Measurements from ENCODE around the gene MS4A18.
A peak's percentile ranks its signal among the peaks of the same experiment; 100 is the strongest.

Gene MS4A18

DNA sequence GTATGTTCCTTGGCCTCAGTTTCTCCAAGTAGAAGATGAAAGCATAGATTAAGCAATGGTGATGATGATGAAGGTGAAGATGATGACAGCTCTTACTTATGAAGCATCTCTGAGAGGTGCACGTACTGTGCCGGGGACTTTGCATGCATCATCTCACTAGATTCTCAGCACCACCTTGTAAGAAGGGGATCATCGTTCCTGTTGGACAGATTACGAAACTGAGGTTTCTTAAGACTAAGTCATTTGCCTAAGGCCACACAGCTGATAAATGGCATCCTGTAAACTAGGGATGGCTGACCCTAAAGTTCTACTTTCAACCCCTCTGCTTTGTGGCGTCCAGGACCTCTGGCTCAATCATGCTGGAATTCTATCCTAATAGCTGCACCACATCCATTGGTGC, 40.8 kb downstream of the MS4A18 start:
- no peak for DNase-seq (ENCODE audit: low read depth in 1 of 2, low spot score in 1 of 2)

- DNase-seq (ENCODE audit: low read depth in 1 of 2, low spot score in 1 of 2): no peak
Measured at GRCh38 chr11:60766547-60766946, 42.0 kb downstream of the MS4A18 start.

GRCh38 chr11:60767388-60767811, 42.9 kb downstream of the MS4A18 start:
- DNase-seq (ENCODE audit: low read depth in 1 of 2, low spot score in 1 of 2): peak in 1 of 2 donors; percentile 8

GRCh38 chr11:60768202-60768601, 43.7 kb downstream of the MS4A18 start:
- no peak for DNase-seq (ENCODE audit: low read depth in 1 of 2, low spot score in 1 of 2)

DNA sequence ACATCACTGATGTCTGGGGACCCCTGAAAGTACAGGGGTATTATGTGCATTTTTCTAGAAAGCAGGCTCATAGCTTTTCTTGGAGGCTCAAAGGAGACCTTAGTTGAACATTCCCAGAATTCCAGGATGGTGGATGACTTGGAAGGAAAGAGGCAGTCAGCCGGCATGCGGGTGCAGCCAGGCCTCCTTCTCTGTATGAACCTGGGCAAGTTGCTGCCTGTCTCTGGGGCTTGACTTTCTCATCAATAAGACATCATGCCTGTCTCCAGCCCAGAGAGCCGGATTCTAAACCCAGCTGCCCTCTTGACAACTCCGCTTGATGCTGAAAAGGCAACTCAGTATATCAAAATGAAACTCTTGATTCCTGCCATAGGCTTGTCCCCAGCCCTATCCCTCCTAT, 44.8 kb downstream of the MS4A18 start:
- DNase-seq (ENCODE audit: low read depth in 1 of 2, low spot score in 1 of 2): no peak

DNA sequence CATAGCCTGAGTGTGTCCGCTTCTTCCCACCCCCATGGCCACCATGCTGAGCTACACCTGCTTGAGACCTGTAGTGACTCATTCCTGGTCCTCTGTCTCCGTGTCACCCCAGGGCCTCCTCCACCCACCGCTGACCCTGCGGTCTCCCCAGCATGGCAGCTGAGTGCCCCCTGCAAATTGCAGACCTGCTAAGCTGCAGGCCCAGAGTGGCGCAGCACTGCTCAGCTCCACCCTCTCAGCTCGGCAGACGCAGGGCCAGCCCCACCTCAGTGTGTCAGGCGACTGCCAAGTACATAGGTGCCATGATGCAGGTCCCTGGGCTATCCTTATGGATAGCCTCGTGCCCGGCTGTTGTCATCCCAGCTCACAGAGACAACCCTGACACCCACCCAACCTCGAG, 45.3 kb downstream of the MS4A18 start:
- DNase-seq (ENCODE audit: low read depth in 1 of 2, low spot score in 1 of 2): no peak

DNA sequence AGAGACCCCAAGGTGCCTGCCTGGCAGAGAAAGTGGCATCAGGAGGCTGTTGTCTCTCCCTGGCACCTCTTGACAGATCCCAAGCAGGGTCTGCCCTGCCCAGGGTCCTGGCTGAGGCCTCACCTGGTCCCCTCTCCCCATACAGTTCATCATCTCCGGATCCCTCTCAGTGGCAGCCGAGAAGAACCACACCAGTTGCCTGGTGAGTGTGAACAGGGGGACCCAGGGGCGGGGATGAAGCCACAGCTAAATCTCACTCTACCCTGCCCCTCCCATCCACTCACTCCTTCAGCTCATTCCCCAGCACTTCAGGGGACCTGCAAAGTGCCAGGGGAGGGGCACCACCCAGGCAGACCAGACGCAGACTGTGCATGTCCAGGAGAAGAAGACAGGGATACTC, 46.6 kb downstream of the MS4A18 start:
- no peak for DNase-seq (ENCODE audit: low read depth in 1 of 2, low spot score in 1 of 2)

DNA sequence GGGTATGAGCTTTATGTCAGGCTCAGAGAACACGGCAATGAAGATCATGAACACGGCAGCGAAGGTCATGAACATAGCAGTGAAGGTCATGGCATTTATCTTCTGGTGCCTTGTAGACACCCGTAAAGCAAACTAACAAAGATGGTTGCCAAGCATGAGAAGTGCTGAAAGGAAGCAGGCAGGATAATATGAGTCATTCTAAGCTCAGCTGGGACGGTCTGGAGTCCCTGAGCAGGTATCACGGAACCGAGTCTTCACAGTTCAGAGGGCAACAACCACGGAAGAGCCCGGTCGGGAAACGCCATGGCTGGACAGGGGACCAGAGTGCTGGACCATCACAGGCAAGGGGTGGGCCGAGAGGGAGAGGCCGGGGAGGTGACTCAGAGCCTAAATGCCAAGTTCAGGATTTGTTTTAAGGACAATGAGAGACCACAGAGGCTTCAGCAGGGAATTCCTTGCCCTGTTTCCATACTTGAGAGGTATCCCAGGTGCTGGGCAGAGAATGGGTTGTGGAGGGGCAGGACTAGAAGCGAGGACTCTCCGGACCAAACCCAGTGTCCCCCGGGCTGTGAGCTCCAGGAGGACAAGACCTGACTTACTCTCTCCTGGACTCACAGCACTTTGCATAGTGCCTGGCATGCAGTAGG, 47.5 kb downstream of the MS4A18 start:
- no peak for DNase-seq (ENCODE audit: low read depth in 1 of 2, low spot score in 1 of 2)

DNA sequence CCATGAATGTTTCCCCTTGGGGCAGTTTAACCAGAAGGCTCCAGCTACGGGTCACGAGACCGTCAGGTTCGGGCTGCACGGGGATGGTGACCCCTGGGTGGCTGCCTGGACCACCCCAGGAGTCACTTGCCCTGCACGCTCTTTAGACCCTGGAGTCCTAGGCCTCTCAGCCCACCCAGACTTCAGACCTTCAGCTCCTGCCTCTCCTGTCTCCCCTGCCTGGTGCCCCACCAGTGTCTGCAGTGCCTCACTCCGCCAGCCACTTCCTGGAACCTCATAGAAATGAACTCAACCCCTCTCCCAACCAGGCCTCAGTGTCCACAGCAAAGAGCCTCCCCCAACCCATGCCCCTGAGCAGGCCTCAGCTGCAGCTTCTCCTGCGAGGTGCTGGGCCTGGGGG, 48.1 kb downstream of the MS4A18 start:
- DNase-seq (ENCODE audit: low read depth in 1 of 2, low spot score in 1 of 2): no peak

GRCh38 chr11:60774726-60775125, 50.2 kb downstream of the MS4A18 start:
- DNase-seq (ENCODE audit: low read depth in 1 of 2, low spot score in 1 of 2): no peak

GRCh38 chr11:60775420-60775961, 51.0 kb downstream of the MS4A18 start:
- peak; percentile 54 to 58 for DNase-seq (ENCODE audit: low read depth in 1 of 2, low spot score in 1 of 2)

DNA sequence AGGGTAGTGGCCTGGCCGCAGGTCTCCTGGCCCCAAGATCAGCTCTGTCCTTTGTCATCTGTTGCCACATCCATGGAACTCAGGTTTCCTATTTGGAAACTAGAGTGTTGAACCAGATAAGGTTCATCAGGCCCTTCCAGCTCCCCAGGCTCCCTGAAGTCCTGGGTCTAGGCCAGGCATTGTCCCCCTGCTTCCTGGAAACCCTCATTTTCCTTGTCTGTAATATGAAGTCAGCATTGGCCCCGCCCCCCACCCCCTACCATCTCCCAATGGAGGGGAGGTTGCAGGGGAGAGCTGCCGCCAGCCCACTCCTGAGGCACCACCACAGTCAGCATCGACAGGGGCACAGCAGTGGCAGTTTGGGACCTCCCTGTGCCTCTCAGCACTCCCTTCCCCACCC, 51.6 kb downstream of the MS4A18 start:
- DNase-seq (ENCODE audit: low read depth in 1 of 2, low spot score in 1 of 2): no peak

DNA sequence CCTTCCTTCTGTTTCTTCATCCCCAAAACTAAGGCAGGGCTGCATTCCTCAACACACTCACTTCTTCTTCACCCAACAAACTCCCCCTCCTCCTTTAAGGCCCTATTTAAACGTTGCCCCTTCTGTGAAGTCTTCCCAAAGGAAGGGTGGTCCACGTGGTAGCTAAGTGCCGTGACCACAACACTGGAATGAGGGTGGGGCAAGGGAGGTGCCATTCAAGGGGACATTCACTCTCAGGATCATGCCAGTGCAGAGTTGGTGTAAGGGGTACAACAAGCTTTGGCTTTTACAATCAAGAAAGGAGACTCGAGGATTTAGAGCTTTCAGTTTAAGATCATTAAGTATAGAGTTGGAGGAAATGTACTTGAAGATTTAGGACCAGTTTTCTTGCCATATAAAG, 52.6 kb downstream of the MS4A18 start:
- DNase-seq (ENCODE audit: low read depth in 1 of 2, low spot score in 1 of 2): no peak

DNA sequence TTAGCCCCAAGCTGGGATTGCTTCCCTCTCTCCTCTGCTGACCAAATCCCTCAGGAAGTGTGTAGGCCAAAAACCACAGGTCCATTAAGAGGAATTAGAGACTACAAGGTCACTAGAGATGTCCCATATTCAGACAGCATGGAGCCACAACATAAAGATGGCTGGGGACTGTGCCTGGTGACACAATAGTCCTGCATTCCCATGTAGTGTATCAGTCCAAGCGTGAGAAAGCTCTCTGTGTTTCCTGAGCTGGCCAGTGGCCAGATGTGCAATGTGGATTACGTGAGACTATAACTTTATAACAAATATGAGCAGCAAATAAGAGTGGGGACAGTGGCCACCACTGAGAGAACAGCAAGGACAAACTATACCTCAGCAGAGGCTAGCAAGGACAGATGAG, 53.1 kb downstream of the MS4A18 start:
- no peak for DNase-seq (ENCODE audit: low read depth in 1 of 2, low spot score in 1 of 2)

GRCh38 chr11:60780065-60780464, 55.5 kb downstream of the MS4A18 start:
- no peak for DNase-seq (ENCODE audit: low read depth in 1 of 2, low spot score in 1 of 2)

DNA sequence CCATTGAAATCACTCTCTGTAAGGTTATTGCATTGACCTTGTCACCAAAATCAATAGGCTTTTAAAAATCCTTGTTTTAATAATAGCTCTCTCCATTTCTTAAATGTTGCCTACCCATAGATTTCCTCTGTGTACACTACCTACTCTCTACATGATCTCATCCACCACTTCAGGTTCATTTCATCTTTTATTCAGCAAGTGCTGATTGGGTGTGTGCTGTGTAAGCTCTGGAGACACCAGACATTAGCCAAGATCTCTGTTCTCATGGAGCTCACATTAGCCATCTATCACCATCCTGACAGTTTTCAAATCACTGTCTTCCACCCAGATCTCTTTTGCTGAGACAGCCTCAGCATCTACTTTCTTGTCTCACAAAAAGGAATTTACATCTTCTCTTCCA, 56.3 kb downstream of the MS4A18 start:
- DNase-seq (ENCODE audit: low read depth in 1 of 2, low spot score in 1 of 2): no peak

DNA sequence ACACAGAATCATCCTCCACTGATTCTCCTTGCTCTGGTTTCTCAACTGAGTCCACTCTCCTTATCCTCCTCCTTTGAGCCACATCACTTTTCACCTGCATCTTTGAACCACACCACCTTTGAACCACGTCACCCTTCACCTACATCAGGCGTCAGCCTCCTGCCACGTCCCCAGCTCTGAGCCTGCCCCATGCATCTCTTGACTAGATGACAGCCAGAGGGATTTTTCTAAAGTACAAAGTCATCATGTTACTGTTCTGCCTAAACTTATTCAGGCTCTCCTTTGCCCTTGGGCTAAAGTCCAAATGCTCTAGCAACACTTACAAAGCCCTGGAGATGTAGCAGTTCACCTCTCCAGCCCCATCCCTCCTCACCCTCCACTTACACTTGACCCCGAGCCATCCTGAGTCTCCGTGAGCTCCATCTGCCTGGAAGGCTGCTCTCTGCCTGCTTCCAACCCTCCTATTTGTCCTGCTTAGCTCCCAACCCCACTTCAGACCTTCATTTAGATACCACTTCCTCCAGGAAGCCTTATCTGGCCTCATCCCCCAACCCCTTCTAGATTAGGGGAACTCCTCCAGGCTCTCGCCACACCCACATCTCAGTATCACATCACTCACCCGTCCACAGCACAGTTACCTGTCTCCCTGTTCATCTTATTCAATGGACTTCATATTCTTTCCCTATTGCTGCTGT, 56.9 kb downstream of the MS4A18 start:
- DNase-seq (ENCODE audit: low read depth in 1 of 2, low spot score in 1 of 2): no peak

DNA sequence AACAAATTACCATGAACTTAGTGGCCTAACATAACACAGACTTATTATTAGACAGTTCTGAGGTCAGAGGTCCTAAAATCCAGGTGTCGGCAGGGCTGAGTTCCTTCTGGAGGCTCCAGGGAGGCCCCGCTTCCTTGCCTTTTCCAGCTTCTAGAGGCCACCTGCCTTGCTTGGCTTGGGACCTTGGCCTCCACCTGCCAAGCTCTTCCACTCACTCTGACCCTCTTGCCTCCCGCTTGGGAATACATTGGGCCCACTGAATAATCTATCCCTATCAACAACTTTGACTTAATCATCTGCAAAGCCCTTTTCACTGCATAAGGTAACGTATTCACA, 57.4 kb downstream of the MS4A18 start:
- no peak for DNase-seq (ENCODE audit: low read depth in 1 of 2, low spot score in 1 of 2)

DNA sequence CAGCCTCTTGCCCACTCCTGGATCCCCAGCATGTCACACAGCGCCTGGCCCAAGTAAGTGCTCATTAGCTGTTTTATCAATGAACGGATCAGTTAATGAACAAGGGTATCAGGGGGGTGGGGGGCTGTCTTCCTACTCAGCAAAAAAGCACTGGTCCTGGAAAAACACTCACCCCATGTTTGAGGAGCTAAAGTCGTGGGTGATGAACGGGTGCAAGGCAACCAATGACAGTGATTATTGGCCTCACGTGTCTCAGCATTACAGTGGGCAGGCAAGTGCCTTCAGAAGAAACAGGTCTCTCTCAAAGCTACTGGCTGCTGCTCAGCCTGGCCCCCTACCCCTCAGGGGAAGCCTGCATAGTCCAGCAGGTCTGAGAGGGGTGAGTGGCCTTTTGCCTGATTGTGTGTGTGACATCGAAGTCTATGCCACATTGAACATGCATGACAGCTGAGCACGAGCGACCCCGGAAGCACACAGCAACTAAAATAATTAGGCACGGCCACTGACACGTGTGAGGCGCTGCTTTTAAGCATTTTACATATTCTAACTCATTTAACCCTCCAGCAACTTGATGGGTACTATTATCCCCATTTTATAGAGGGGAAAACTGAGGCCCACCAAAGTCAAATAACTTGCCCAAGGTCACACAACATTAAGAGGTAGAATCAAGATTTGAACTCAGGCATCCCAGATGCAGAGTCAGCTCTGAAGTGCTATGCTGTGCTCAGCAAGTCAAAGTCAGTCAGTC, 58.0 kb downstream of the MS4A18 start:
- DNase-seq (ENCODE audit: low read depth in 1 of 2, low spot score in 1 of 2): no peak

- no peak for DNase-seq (ENCODE audit: low read depth in 1 of 2, low spot score in 1 of 2)
Measured at GRCh38 chr11:60783141-60783484, 58.6 kb downstream of the MS4A18 start.

GRCh38 chr11:60783911-60784310, 59.4 kb downstream of the MS4A18 start:
- no peak for DNase-seq (ENCODE audit: low read depth in 1 of 2, low spot score in 1 of 2)

DNA sequence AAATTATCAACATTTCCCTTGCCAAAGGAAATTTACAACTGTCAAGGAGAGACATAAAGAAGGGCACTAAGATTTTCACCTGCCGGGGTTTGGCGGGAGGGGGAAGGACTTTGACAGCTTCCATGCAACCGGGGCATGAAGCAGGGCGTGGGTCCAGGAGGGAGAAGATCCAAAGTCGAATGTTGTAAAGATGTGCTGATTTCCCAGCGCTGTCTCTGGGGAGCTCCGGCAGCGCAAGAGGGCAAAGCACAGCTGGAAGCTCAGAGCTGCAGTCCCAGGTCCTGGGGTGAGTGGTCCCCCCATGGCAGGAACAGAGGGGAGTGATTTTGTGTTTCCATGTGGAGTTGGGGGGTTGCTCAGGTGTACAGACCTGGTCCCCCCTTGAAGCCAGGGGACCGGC, 60.6 kb downstream of the MS4A18 start, which contains the start of gene MS4A10:
MS4A10 (plus strand) TSS at position 198 of the 400 bp plus-strand sequence. CDS start 5,003 bp downstream, outside the sequence.
- DNase-seq (ENCODE audit: low read depth in 1 of 2, low spot score in 1 of 2): no peak

Data from stimulated activated CD4-positive, alpha-beta T cell treated with anti-CD3 and anti-CD28 coated beads, Interleukin-15, amount 100 ng/mL, for 1 hour (primary cell).